Measurements from ENCODE around the gene IGLON5.

The IGLON5 gene

GRCh38 chr19:51321799-51322198 lies 10.4 kb downstream of the IGLON5 start:
- H3F3A ChIP-seq (ENCODE audit: insufficient read depth), result no peaks in the 10 kb centered on the region
- no peak for TF ChIP-seq EZH2phosphoT487 (conservative IDR thresholded peaks at IDR 0.05; ENCODE audit: low read length)
- no peak for TF ChIP-seq CTCF (IDR thresholded peaks at IDR 0.05; ENCODE audit: insufficient read depth, low read length, poor library complexity, severe bottlenecking)
- no peak overlapping the region for H3K9ac ChIP-seq (ENCODE audit: low read length)
- H4K20me1 ChIP-seq (ENCODE audit: low read depth, low read length), result no peaks in the 10 kb centered on the region
- no peak overlapping the region for H3K27ac ChIP-seq (ENCODE audit: low read depth, low read length)
- H3K9me3 ChIP-seq (ENCODE audit: insufficient read depth, low read length), result no peaks in the 10 kb centered on the region
- no peaks in the 10 kb centered on the region for H3K79me2 ChIP-seq (ENCODE audit: insufficient read depth, low read length)
- H3K4me2 ChIP-seq (ENCODE audit: low read depth, low read length, poor library complexity, severe bottlenecking), result no peak overlapping the region
- no peaks in the 10 kb centered on the region for H3K36me3 ChIP-seq (ENCODE audit: low read length)
- no peak overlapping the region for H3K4me3 ChIP-seq (ENCODE audit: insufficient read depth, low read length, poor library complexity, severe bottlenecking)
- no peak overlapping the region for H2AFZ ChIP-seq (ENCODE audit: low read depth, low read length, severe bottlenecking)
- H3K9me2 ChIP-seq (replicated peaks; ENCODE audit: insufficient read depth, low read length), result no peaks in the 10 kb centered on the region
- H3K27me3 ChIP-seq (ENCODE audit: low read length), result no peaks in the 10 kb centered on the region

- H2AFZ ChIP-seq (ENCODE audit: low read depth, low read length, severe bottlenecking), result no peak overlapping the region
- no peak overlapping the region for H3K9ac ChIP-seq (ENCODE audit: low read length)
- H3K4me2 ChIP-seq (ENCODE audit: low read depth, low read length, poor library complexity, severe bottlenecking), result no peak overlapping the region
- no peaks in the 10 kb centered on the region for H3K36me3 ChIP-seq (ENCODE audit: low read length)
- H3K4me3 ChIP-seq (ENCODE audit: insufficient read depth, low read length, poor library complexity, severe bottlenecking), result no peak overlapping the region
- H3K9me3 ChIP-seq (ENCODE audit: insufficient read depth, low read length), result no peaks in the 10 kb centered on the region
- no peaks in the 10 kb centered on the region for H4K20me1 ChIP-seq (ENCODE audit: low read depth, low read length)
- H3K27me3 ChIP-seq (ENCODE audit: low read length), result no peaks in the 10 kb centered on the region
- no peak overlapping the region for H3K27ac ChIP-seq (ENCODE audit: low read depth, low read length)
- TF ChIP-seq EZH2phosphoT487 (conservative IDR thresholded peaks at IDR 0.05; ENCODE audit: low read length) (no peak), CTCF (IDR thresholded peaks at IDR 0.05; ENCODE audit: insufficient read depth, low read length, poor library complexity, severe bottlenecking) (no peak)
- no peaks in the 10 kb centered on the region for H3K79me2 ChIP-seq (ENCODE audit: insufficient read depth, low read length)
- no peaks in the 10 kb centered on the region for H3K9me2 ChIP-seq (replicated peaks; ENCODE audit: insufficient read depth, low read length)
- H3F3A ChIP-seq (ENCODE audit: insufficient read depth), result no peaks in the 10 kb centered on the region
Observed at GRCh38 chr19:51323481-51324166, 12.2 kb downstream of the IGLON5 start.

- Histone ChIP-seq H3K9me3 (ENCODE audit: insufficient read depth, low read length) (no peaks in the 10 kb centered on the region), H3K4me2 (ENCODE audit: low read depth, low read length, poor library complexity, severe bottlenecking) (no peak overlapping the region), H4K20me1 (ENCODE audit: low read depth, low read length) (no peaks in the 10 kb centered on the region), H3K9me2 (replicated peaks; ENCODE audit: insufficient read depth, low read length) (no peaks in the 10 kb centered on the region), H2AFZ (ENCODE audit: low read depth, low read length, severe bottlenecking) (no peak overlapping the region), H3K4me3 (ENCODE audit: insufficient read depth, low read length, poor library complexity, severe bottlenecking) (no peak overlapping the region), H3K79me2 (ENCODE audit: insufficient read depth, low read length) (no peaks in the 10 kb centered on the region), H3K9ac (ENCODE audit: low read length) (no peak overlapping the region), H3F3A (ENCODE audit: insufficient read depth) (no peaks in the 10 kb centered on the region), H3K36me3 (ENCODE audit: low read length) (no peaks in the 10 kb centered on the region), H3K27ac (ENCODE audit: low read depth, low read length) (no peak overlapping the region), H3K27me3 (ENCODE audit: low read length) (no peaks in the 10 kb centered on the region)
- no peak for TF ChIP-seq CTCF (IDR thresholded peaks at IDR 0.05; ENCODE audit: insufficient read depth, low read length, poor library complexity, severe bottlenecking)
- TF ChIP-seq EZH2phosphoT487 (conservative IDR thresholded peaks at IDR 0.05; ENCODE audit: low read length), result no peak
Observed at GRCh38 chr19:51324167-51324481, 12.7 kb downstream of the IGLON5 start.

All from SU-DHL-6 (cell line).